Measurements from ENCODE around the gene OR14J1.
"Not testable (repeated sequence)": the region's sequence is repeated elsewhere in the genome, so short reads cannot be mapped to it uniquely, and the experiment has no call there.

The OR14J1 gene
- long read RNA-seq, donor 1, result 0 reads
- long read RNA-seq, donor 2, result 0 reads
- long read RNA-seq, donor 3, result 0 reads
- long read RNA-seq, donor 4, result 0 reads
- long read RNA-seq, donor 5, result 0 reads
- long read RNA-seq, donor 6, result 0 reads
- long read RNA-seq, donor 7, result 0 reads
- long read RNA-seq, donor 8, result 0 reads

GRCh38 chr6:29301316-29301715, at the start of gene OR14J1:
Gene OR14J1, plus strand, starts transcription at chr6:29301701. Its CDS starts 4,989 bp downstream, at chr6:29306690.
- no peak for DNase-seq

GRCh38 chr6:29251736-29252135, 49.8 kb upstream of the OR14J1 start:
- no peak for DNase-seq

- DNase-seq, result no peak
These were observed 46.0 kb upstream of the OR14J1 start for GRCh38 chr6:29255530-29255929.

- DNase-seq, result no peak
These were observed 41.8 kb upstream of the OR14J1 start for GRCh38 chr6:29259721-29260120.

GRCh38 chr6:29263001-29263400, 38.5 kb upstream of the OR14J1 start:
- no peak for DNase-seq

GRCh38 chr6:29294499-29294914, 7.0 kb upstream of the OR14J1 start:
- DNase-seq, result no peak

GRCh38 chr6:29295181-29295585, 6.3 kb upstream of the OR14J1 start:
- DNase-seq, result no peak

DNA sequence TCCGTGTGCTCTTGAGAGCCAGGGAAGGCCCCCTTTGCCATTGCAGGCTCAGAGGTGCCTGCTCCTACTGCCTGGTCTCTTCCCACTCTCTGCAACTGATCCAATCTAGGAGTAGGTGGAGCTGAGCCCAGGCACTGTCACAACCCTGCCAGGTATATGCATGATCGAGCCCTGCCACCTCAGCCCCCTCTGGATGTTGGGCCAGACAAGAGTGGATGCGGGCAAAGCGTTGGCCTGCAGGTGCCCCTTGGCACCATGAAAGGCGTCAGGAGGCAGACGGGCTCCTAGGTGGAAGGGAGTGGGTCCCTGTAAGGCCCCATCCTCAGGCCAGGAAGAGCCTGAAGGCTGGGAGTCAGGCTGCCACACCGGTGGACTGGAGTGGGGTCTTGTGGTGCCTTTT, 5.9 kb upstream of the OR14J1 start:
- no peak for DNase-seq

- DNase-seq, result no peak
These were observed 18.4 kb downstream of the OR14J1 start for GRCh38 chr6:29319931-29320330.

- DNase-seq, result not testable (repeated sequence)
These were observed 21.8 kb downstream of the OR14J1 start for GRCh38 chr6:29323332-29323731.

DNA sequence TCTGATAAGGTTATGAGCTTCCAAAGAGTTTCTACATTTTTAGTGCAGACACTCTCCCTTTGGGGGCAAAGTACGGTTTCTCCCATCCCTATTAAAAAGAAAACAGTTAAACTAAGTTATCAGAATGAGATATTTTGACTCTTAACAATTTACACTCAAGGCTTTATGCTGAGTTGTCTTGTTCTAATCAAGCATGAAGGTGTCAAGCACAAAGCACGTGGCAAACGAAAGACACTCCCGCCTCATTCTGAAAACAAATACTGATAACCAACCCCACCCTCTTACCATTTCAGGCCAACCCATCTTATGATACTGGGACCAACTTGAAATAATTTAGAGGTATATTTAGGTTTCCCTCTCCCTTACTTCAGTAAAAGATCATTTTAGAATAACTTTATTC, 24.3 kb downstream of the OR14J1 start:
- no peak for DNase-seq

DNA sequence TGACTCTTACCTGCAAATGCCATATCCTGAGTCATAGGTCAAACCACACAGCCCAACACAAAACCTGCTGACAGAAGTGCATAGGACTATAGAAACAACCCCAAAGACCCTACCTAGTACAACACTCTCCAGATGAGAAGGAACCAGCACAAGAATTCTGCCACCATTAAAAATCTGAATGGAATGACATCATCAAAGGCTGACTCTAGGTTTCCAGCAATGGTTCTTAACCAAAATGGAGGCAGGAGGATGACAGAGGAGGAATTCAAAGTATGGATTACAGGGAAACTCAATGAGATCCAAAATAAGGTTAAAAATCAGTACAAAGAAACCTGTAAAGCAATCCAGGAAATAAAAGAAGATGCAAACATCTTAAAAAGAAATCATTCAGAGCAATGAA, 31.2 kb downstream of the OR14J1 start:
- DNase-seq, result no peak

DNA sequence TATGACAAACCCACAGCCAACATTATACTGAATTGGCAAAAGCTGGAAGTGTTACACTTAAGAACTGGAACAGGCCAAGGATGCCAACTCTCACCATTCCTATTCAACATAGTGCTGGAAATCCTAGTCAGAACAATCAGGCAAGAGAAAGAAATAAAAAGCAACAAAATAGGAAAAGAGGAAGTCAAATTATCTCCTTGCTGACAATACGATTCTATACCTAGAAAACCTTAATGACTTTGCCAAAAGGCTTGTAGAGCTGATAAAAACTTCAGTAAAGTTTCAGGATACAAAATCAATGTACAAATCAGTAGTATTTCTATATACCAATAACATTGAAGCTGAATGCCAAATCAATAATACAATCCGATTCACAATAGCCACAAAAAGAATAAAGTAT, 34.8 kb downstream of the OR14J1 start:
- DNase-seq, result no peak

- no peak for DNase-seq
These were observed 43.9 kb downstream of the OR14J1 start for GRCh38 chr6:29345380-29345779.

GRCh38 chr6:29349348-29349747, 47.8 kb downstream of the OR14J1 start:
- not testable (repeated sequence) for DNase-seq

GRCh38 chr6:29354980-29355379, 53.5 kb downstream of the OR14J1 start:
- DNase-seq, result no peak

DNA sequence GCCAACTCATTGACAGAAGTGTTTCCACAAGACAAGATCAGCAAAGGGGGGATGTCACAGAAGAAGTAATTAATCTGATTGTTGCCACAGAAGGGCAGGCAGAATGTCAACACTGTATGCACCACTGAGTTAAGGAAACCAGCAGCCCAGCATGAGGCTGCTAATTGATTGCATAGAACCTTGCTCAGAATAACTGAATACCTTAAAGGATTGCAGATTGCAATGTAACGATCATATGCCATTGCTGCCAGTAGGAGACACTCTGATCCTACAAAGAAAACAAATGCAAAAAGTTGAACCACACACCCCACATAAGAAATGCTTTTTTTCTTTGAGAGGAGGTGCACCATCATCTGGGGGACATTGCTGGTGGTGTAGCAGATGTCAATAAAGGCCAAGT, 54.1 kb downstream of the OR14J1 start:
- no peak for DNase-seq

Measured in right kidney (tissue), 9 donors.